B cell (primary cell): Measurements from ENCODE around the gene KLRD1. TPM values are rescaled to one million over a fixed set of nuclear protein-coding genes. Genes with fewer than 3 reads are reported as not detected.

Experiments used
- ATAC-seq: fragments of 200-7000 bp; cut with Tn5 transposase; one replicate; pipeline ENCODE4 v1.10.0; 2021; ENCODE audit warnings: low read depth, mild to moderate bottlenecking, moderate number of reproducible peaks, moderate library complexity
- CTCF ChIA-PET: fragments of 350-600 bp; sonication (Branson Sonifier 250); formaldehyde crosslinking; loops from one replicate; lab custom pipeline; 2021; ENCODE audit warnings: antibody characterized with exemption, inconsistent platforms; lab: Charles Lee
- POLR2A ChIA-PET: fragments of 350-600 bp; sonication (Branson Sonifier 250); formaldehyde crosslinking; loops from one replicate; lab custom pipeline; 2021; ENCODE audit warnings: antibody characterized with exemption; lab: Charles Lee
- DNase-seq: peaks from one replicate; pipeline ENCODE4 v3.0.0; 2013
- H2AFZ ChIP-seq: 2 replicates; pipeline ENCODE4 v1.6.1; 2012; ENCODE audit warnings: mild to moderate bottlenecking, low read depth, low read length; ENCODE audit not compliant: insufficient read depth, poor library complexity, severe bottlenecking
- H3K27ac ChIP-seq, 2 donors: 1 replicate in 1 of 2; 2 replicates in 1 of 2; pipeline ENCODE4 v1.5.1; 2012 to 2013; ENCODE audit warnings: low read length in 2 of 2, mild to moderate bottlenecking in 2 of 2, moderate library complexity in 1 of 2
- H3K27me3 ChIP-seq, 4 experiments: fragments of 200-600 bp in 1 of 4; sonication (generic) in 1 of 4; replicated peaks in 1 of 4; 1 replicate in 2 of 4; 2 replicates in 2 of 4; pipeline versions ENCODE4 v1.6.1 to v1.7.0; 2013 to 2016; ENCODE audit warnings: low read length in 3 of 4, mild to moderate bottlenecking in 2 of 4, mixed read lengths in 1 of 4, moderate library complexity in 1 of 4; ENCODE audit not compliant: insufficient read depth in 4 of 4, control insufficient read depth in 3 of 4; ENCODE audit errors: control extremely low read depth in 1 of 4
- H3K36me3 ChIP-seq, 2 experiments: replicated peaks in 1 of 2; 1 replicate in 1 of 2; 2 replicates in 1 of 2; pipeline versions ENCODE4 v1.6.1 to v1.7.1; 2013; ENCODE audit warnings: low read length in 1 of 2; ENCODE audit not compliant: insufficient read depth in 2 of 2, control insufficient read depth in 1 of 2; ENCODE audit errors: control extremely low read depth in 1 of 2, extremely low read depth in 1 of 2
- H3K4me1 ChIP-seq, 2 donors: fragments of 200-600 bp in 1 of 2; sonication (generic) in 1 of 2; 1 replicate in 1 of 2; 2 replicates in 1 of 2; pipeline versions ENCODE4 v1.5.1 to v1.6.1; 2013 to 2017; ENCODE audit warnings: low read length in 2 of 2; ENCODE audit not compliant: control insufficient read depth in 2 of 2, insufficient read depth in 2 of 2
- H3K4me2 ChIP-seq: replicated peaks from 2 replicates; pipeline ENCODE3; 2012; ENCODE audit warnings: mild to moderate bottlenecking, low read depth, low read length; ENCODE audit not compliant: poor library complexity, severe bottlenecking
- H3K4me3 ChIP-seq, 5 experiments: fragments of 200-600 bp in 1 of 5; sonication (generic) in 1 of 5; 1 replicate in 3 of 5; 2 replicates in 2 of 5; pipeline versions ENCODE4 v1.5.1 to v1.7.0; 2011 to 2016; ENCODE audit warnings: low read length in 4 of 5, mild to moderate bottlenecking in 4 of 5, low read depth in 2 of 5, control low read depth in 1 of 5, moderate library complexity in 1 of 5; ENCODE audit not compliant: insufficient read depth in 1 of 5; ENCODE audit errors: control extremely low read depth in 1 of 5, extremely low read depth in 1 of 5
- H3K79me2 ChIP-seq: fragments of 200-600 bp; sonication (generic); one replicate; pipeline ENCODE4 v1.6.0; 2016; ENCODE audit warnings: low read length; ENCODE audit not compliant: control insufficient read depth, insufficient read depth
- H3K9ac ChIP-seq: fragments of 200-600 bp; sonication (generic); 2 replicates; pipeline ENCODE4 v1.6.1; 2017; ENCODE audit warnings: mild to moderate bottlenecking, low read length, moderate library complexity
- H3K9me3 ChIP-seq, 3 donors: one replicate each; pipeline versions ENCODE4 v1.6.1 to v1.7.1; 2013; ENCODE audit warnings: low read length in 2 of 3; ENCODE audit not compliant: control insufficient read depth in 2 of 3, insufficient read depth in 1 of 3; ENCODE audit errors: control extremely low read depth in 1 of 3
- H4K20me1 ChIP-seq: 2 replicates; pipeline ENCODE4 v1.6.0; 2012; ENCODE audit warnings: mild to moderate bottlenecking, low read length; ENCODE audit not compliant: insufficient read depth, control insufficient read depth, poor library complexity, severe bottlenecking
- H3K27ac Mint-ChIP-seq: one replicate; pipeline ENCODE4 v1.8.0; 2021; ENCODE audit warnings: mixed read lengths
- H3K27me3 Mint-ChIP-seq: one replicate; pipeline ENCODE4 v1.8.0; 2021; ENCODE audit warnings: mixed read lengths
- H3K4me1 Mint-ChIP-seq: one replicate; pipeline ENCODE4 v1.8.0; 2021; ENCODE audit warnings: mixed read lengths
- H3K4me3 Mint-ChIP-seq: one replicate; pipeline ENCODE4 v1.8.0; 2021; ENCODE audit warnings: mixed read lengths
- H3K9me3 Mint-ChIP-seq: one replicate; pipeline ENCODE4 v1.8.0; 2022; ENCODE audit warnings: mixed read lengths; ENCODE audit not compliant: insufficient read depth
- EZH2 ChIP-seq: IDR thresholded peaks from 2 replicates; pipeline ENCODE4 v1.6.1; 2012; ENCODE audit warnings: borderline replicate concordance, low read depth, mild to moderate bottlenecking, moderate library complexity, low read length; ENCODE audit not compliant: insufficient read depth, poor library complexity, severe bottlenecking
- WGBS: methylation state at CpG from one replicate; pipeline ENCODE4 v1.1.5; 2013; ENCODE audit warnings: missing lambda C conversion rate; ENCODE audit not compliant: insufficient coverage; 5-methylcytosine and 5-hydroxymethylcytosine counted together
- intact Hi-C: fragments of 100-400 bp; cut with micrococcal nuclease; formaldehyde crosslinking; loops from one replicate; pipeline ENCODE4 v1.10.0; 2022
- polyA plus RNA-seq: library from polyadenylated mRNA; depleted of rRNA; stranded (reverse); fragments of >200 nt; gene quantifications from 2 replicates; pipeline ENCODE4 v1.2.3, GENCODE V29; 2012
- total RNA-seq, 2 donors: library from RNA; stranded (reverse); fragments of 120-200 nt in 1 of 2; gene quantifications; 1 replicate in 1 of 2; 2 replicates in 1 of 2; pipeline versions ENCODE4 v1.2.3 to v1.2.4, GENCODE V29; 2013 to 2022
- TF ChIP-seq, protein P1 (sequence below): fragments of 200-600 bp; IDR thresholded peaks from one replicate; pipeline ENCODE4 v1.8.0; 2022; ENCODE audit warnings: antibody characterized with exemption, mild to moderate bottlenecking

Gene KLRD1
- total and polyA plus RNA-seq, 2 donors (not counting 1 experiment from before 2014, with no cell fraction given): 0.22 to 0.32 TPM

DNA sequence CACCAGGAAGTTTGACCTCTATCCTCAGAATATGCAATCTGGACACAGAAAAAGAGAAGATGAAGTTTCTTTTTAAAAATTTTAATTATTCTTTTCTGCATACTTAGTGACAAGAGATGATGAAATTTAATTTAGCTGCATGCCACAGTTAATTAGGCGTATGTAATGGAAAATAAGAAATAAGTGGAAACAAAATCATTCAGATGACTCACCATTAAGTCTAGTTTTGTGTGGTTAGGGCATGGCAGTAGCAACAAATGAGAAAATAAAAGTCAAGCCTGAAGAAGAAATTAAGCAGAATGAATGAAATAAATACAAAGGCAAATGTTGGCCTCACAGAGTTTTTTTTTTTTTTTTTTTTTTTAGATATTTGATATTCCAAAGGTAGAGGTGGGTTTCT lies 30.9 kb upstream of the KLRD1 start:
- no peak overlapping the region for H3K4me2 ChIP-seq
- no peaks in the 10 kb centered on the region for H3K9me3 ChIP-seq
- intact Hi-C loops: no loop called here
- H3K27me3 ChIP-seq: peaks cover 0 to 10% (median 2%) of the 10 kb centered on the region in 4 experiments
- Mint-ChIP-seq H3K9me3 (peaks cover 9% of the 10 kb centered on the region), H3K4me1 (no peaks in the 10 kb centered on the region), H3K4me3 (no peak overlapping the region), H3K27ac (no peak overlapping the region), H3K27me3 (peaks cover 26% of the 10 kb centered on the region)
- ChIA-PET CTCF (no interaction called here), POLR2A (no interaction called here)
- no peak overlapping the region for H3K27ac ChIP-seq
- no peak overlapping the region for H3K4me3 ChIP-seq
- no peak for ATAC-seq
- no peak overlapping the region for H3K9ac ChIP-seq
- TF ChIP-seq, protein P1, sequence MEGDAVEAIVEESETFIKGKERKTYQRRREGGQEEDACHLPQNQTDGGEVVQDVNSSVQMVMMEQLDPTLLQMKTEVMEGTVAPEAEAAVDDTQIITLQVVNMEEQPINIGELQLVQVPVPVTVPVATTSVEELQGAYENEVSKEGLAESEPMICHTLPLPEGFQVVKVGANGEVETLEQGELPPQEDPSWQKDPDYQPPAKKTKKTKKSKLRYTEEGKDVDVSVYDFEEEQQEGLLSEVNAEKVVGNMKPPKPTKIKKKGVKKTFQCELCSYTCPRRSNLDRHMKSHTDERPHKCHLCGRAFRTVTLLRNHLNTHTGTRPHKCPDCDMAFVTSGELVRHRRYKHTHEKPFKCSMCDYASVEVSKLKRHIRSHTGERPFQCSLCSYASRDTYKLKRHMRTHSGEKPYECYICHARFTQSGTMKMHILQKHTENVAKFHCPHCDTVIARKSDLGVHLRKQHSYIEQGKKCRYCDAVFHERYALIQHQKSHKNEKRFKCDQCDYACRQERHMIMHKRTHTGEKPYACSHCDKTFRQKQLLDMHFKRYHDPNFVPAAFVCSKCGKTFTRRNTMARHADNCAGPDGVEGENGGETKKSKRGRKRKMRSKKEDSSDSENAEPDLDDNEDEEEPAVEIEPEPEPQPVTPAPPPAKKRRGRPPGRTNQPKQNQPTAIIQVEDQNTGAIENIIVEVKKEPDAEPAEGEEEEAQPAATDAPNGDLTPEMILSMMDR: no peak
- TF ChIP-seq EZH2: no peak
- no peak for DNase-seq
- H3K36me3 ChIP-seq: no peaks in the 10 kb centered on the region
- no peaks in the 10 kb centered on the region for H3K79me2 ChIP-seq
- no peaks in the 10 kb centered on the region for H4K20me1 ChIP-seq
- no peaks in the 10 kb centered on the region for H3K4me1 ChIP-seq
- no peak overlapping the region for H2AFZ ChIP-seq
- WGBS: no CpG with 5 or more reads among the region's 1 CpG

DNA sequence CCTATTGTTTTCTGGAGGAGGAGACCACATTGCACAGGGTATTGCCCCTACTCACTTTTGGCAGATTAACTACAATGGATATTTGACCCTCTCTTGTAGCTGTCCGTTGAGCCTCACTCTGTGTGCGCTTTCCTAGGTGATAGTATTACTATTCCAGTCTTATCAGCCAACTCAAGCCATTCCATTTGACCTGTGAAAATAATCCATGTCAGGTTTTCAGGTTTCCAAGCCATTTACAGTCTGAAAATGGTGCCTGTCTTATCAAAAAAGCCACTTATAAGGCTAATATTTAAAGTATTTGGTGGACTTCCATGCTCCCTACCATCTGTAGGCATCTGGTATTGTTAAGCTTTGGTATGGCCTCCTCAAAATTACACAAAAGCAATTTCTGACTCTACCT lies 29.6 kb upstream of the KLRD1 start:
- WGBS: no CpG with 5 or more reads among the region's 2 CpGs
- Mint-ChIP-seq H3K27me3 (peaks cover 33% of the 10 kb centered on the region), H3K4me3 (no peak overlapping the region), H3K9me3 (peaks cover 9% of the 10 kb centered on the region), H3K4me1 (no peaks in the 10 kb centered on the region), H3K27ac (no peak overlapping the region)
- H3K27ac ChIP-seq: no peak overlapping the region
- no peaks in the 10 kb centered on the region for H3K9me3 ChIP-seq
- H3K27me3 ChIP-seq: peaks cover 0 to 10% (median 2%) of the 10 kb centered on the region in 4 experiments
- ChIA-PET CTCF (no interaction called here), POLR2A (no interaction called here)
- no peaks in the 10 kb centered on the region for H3K79me2 ChIP-seq
- no peak overlapping the region for H2AFZ ChIP-seq
- no peaks in the 10 kb centered on the region for H3K36me3 ChIP-seq
- H3K4me1 ChIP-seq: no peaks in the 10 kb centered on the region
- TF ChIP-seq EZH2: no peak
- TF ChIP-seq, protein P1: no peak
- H3K4me2 ChIP-seq: no peak overlapping the region
- intact Hi-C loops: no loop called here
- H3K4me3 ChIP-seq: no peak overlapping the region
- H3K9ac ChIP-seq: no peak overlapping the region
- no peak for DNase-seq
- no peaks in the 10 kb centered on the region for H4K20me1 ChIP-seq
- ATAC-seq: no peak
